ENCODE data around the gene ZFHX3.
A peak's percentile ranks its signal among the peaks of the same experiment; 100 is the strongest.

ZFHX3 gene

DNA sequence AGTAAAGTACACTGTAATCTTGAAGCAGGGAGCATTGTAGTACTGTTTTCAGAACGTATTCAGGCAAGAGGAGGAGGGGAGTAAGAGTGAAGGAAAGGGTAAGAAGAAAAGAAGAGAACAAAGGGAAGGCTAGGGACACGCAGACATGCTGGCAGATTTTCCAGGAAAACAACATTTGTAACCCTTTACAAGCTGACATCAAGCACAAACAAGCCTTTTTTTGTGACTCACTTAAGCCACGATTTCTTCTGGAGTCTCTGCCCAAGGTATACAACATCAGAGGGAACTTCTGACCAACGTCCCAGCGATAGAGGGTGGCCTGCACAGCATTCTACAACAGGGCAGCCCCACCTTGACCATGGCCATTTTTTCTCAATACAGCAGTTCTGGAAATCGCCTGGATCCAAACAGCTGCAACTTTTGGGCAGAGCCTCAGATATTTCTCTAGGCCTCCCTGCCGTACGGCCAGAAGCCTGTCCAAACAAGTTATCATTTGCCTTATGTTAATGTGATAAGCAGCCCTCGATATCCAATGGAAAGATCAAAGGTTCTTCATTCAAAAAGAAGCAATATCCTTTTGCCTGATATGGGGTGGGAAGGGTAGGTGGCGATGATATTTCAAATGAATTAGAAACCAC lies 247.3 kb downstream of the ZFHX3 start:
- no peak for TF ChIP-seq Cebpa-rat (IDR thresholded peaks at IDR 0.05)
- H4K20me1 ChIP-seq: no peaks in the 10 kb centered on the region
- peaks cover 13% of the 10 kb centered on the region for H3K4me1 ChIP-seq
- H3K4me2 ChIP-seq: no peak overlapping the region
- H3K27ac ChIP-seq: no peak overlapping the region
- no peak overlapping the region for H3K9ac ChIP-seq
- H3K27me3 ChIP-seq: no peaks in the 10 kb centered on the region
- no peaks in the 10 kb centered on the region for H3K9me3 ChIP-seq
- peaks cover 34% of the 10 kb centered on the region for H3K36me3 ChIP-seq
- H3K4me3 ChIP-seq: no peak overlapping the region

DNA sequence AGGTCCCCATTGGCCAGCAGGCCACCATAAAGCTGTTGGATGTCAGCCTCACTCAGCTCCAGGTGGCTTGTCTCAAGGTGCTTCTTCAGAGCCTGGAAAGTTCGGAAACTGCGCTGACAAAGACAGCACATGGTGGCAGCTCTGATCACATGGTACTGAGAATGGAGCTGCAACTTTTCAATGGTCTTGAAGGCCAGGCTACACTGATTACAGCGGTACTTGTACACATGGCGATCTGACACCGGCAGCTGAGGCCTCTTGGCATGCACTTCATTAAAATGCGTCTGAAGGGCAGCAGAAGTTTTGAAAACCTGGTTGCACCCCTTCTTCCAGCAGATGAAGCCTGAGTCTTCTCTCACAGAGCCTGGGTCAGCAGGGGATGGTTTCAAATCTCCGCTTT lies 249.7 kb downstream of the ZFHX3 start:
- peaks cover 54% of the 10 kb centered on the region for H3K36me3 ChIP-seq
- H3K27me3 ChIP-seq: no peaks in the 10 kb centered on the region
- H3K4me1 ChIP-seq: peaks cover 13% of the 10 kb centered on the region
- no peak overlapping the region for H3K4me3 ChIP-seq
- H3K9ac ChIP-seq: no peak overlapping the region
- H3K27ac ChIP-seq: no peak overlapping the region
- no peak overlapping the region for H3K4me2 ChIP-seq
- no peaks in the 10 kb centered on the region for H4K20me1 ChIP-seq
- H3K9me3 ChIP-seq: peaks cover 4% of the 10 kb centered on the region; the same call in 1 of the 2 replicates
- no peak for TF ChIP-seq Cebpa-rat (IDR thresholded peaks at IDR 0.05)

DNA sequence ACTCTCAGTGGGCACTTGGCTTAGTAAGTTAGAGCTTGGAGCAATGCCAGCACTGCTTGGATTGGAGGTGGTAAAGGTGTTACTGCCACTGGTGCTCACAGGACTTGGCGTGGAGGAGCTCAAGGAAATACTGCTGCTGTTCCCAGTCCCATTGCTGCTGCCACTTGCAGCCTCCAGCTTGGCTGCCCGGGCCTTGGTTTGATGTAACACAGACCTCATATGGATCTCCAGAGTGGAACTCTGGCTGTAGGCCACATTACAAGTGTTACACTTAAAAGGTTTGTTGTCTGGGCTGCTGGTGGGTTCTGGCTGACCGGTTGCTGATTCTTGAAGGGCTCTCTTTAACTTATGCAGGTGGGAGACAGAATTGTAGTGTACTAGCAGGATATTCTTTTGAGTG lies 250.3 kb downstream of the ZFHX3 start:
- Histone ChIP-seq H3K36me3 (peaks cover 58% of the 10 kb centered on the region), H4K20me1 (no peaks in the 10 kb centered on the region), H3K9me3 (peaks cover 6% of the 10 kb centered on the region; the same call in 1 of the 2 replicates), H3K27me3 (no peaks in the 10 kb centered on the region), H3K4me3 (no peak overlapping the region), H3K27ac (no peak overlapping the region), H3K4me1 (peaks cover 12% of the 10 kb centered on the region), H3K4me2 (no peak overlapping the region), H3K9ac (no peak overlapping the region)
- no peak for TF ChIP-seq Cebpa-rat (IDR thresholded peaks at IDR 0.05)

DNA sequence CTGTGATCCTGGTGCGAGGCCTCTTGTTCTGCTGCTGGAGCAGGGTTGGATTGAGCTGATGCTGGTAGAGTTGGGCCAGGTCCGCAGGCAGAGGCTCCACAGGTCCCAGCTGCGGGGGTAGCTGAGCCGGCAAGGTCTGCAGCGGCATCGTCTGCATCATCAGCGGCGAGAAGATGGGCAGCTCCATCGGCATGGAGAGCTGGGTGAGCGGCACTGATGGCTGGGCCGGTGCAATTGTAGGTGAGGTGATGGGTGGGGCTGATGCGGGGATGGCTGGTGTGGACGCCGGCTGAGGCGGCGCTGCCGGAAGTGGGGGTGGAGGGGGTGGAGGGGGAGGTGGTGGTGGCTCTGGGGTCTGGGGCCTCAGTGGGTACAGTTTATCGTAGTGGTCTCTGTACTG lies 251.7 kb downstream of the ZFHX3 start:
- Histone ChIP-seq H3K9ac (no peak overlapping the region), H3K27me3 (no peaks in the 10 kb centered on the region), H3K4me2 (no peak overlapping the region), H3K36me3 (peaks cover 60% of the 10 kb centered on the region), H3K4me1 (no peaks in the 10 kb centered on the region), H4K20me1 (no peaks in the 10 kb centered on the region), H3K4me3 (no peak overlapping the region), H3K9me3 (peaks cover 11% of the 10 kb centered on the region; the same call in 1 of the 2 replicates), H3K27ac (no peak overlapping the region)
- no peak for TF ChIP-seq Cebpa-rat (IDR thresholded peaks at IDR 0.05)

DNA sequence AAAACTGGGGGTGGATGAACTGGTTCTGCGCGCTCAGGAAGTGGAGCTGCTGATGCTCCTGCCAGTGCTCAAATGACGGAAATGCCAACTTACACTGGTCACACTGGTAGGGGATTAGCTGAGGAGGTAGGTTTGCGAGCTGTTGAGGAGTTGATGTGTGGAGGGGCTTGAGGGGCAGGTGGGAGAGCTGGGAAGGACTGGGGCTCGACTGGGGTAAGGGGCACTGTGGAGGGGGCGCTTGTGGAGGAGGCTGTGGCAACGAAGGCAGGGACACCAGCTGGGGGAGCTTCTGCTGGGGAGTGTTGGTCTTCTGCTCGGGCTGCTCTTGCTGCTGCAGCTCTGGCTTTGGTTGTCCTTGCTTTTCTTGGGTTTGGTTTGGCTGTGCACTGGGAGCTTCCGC lies 252.9 kb downstream of the ZFHX3 start:
- Histone ChIP-seq H3K4me2 (no peak overlapping the region), H3K4me3 (no peak overlapping the region), H3K36me3 (peaks cover 72% of the 10 kb centered on the region), H3K9me3 (peaks cover 22% of the 10 kb centered on the region), H3K27ac (no peak overlapping the region), H4K20me1 (no peaks in the 10 kb centered on the region), H3K27me3 (no peaks in the 10 kb centered on the region), H3K9ac (no peak overlapping the region), H3K4me1 (no peaks in the 10 kb centered on the region)
- TF ChIP-seq Cebpa-rat (IDR thresholded peaks at IDR 0.05): no peak

DNA sequence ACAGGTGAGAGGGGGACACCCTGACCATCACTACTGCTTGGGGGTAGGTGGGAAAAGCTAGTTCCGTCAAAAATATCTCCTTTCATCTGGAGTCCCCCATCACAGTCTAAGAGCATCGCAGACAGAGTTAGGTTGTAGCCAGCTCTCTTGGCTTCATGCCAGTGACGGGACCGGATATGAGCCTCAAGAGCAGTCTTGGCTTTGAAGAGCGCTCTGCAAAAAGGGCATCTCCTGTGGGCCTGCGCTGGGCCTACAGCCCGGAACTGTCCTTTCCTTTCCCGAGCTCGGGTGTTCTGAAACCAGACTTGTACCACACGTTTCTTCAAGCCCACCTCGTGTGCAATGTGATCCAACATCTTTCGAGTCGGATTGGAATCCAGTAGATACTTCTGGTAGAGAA lies 253.6 kb downstream of the ZFHX3 start:
- Histone ChIP-seq H3K4me2 (no peak overlapping the region), H3K27me3 (no peaks in the 10 kb centered on the region), H3K9ac (no peak overlapping the region), H4K20me1 (no peaks in the 10 kb centered on the region), H3K27ac (no peak overlapping the region), H3K4me3 (no peak overlapping the region), H3K4me1 (peaks cover 4% of the 10 kb centered on the region), H3K36me3 (peaks cover 75% of the 10 kb centered on the region), H3K9me3 (peaks cover 29% of the 10 kb centered on the region)
- no peak for TF ChIP-seq Cebpa-rat (IDR thresholded peaks at IDR 0.05)

DNA sequence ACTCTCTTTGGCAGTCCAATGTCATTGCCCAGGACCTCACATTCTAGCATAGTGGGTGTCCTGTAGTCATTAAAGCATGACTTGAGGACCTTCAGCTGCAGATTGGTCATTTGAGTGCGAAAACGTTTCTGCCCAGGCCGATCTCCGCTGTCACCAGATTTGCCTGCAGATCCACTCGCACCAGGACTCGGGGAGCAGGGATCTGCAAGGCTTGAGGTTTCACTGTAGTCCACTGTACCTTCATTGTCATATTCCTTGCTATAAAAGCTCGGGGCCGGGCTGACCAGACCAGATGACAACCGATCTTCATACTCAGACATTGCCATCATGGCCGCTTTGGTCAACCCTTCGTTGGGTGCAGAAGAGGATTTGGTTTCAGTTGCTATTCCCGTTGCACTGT lies 254.2 kb downstream of the ZFHX3 start:
- Histone ChIP-seq H3K4me1 (peaks cover 10% of the 10 kb centered on the region), H3K4me2 (no peak overlapping the region), H4K20me1 (no peaks in the 10 kb centered on the region), H3K4me3 (no peak overlapping the region), H3K9me3 (peaks cover 31% of the 10 kb centered on the region), H3K9ac (no peak overlapping the region), H3K36me3 (peaks cover 75% of the 10 kb centered on the region), H3K27ac (no peak overlapping the region), H3K27me3 (no peaks in the 10 kb centered on the region)
- TF ChIP-seq Cebpa-rat (IDR thresholded peaks at IDR 0.05): no peak

DNA sequence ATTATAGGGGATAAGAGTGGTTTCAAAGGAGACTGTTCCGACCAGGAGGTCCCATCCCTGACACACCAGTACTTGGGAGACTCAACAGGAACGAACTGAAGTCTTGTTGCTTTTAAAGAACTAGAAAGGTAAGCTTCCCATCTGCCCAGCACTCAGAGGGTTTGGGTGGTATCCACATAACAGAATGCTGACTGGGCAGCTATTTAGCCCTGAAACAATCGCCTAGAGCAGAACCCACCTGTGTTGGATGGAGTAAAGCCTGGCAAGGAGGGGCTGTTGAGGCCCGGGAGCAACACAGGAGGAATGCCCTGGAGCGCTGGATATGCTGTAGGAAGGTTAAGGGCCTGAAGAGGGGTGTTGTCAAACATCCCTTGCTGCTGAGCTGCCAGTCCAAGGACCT lies 254.9 kb downstream of the ZFHX3 start:
- Histone ChIP-seq H4K20me1 (no peaks in the 10 kb centered on the region), H3K27me3 (no peaks in the 10 kb centered on the region), H3K4me2 (no peak overlapping the region), H3K27ac (no peak overlapping the region), H3K9me3 (peaks cover 31% of the 10 kb centered on the region), H3K9ac (no peak overlapping the region), H3K4me3 (no peak overlapping the region), H3K4me1 (peaks cover 17% of the 10 kb centered on the region), H3K36me3 (peaks cover 68% of the 10 kb centered on the region)
- no peak for TF ChIP-seq Cebpa-rat (IDR thresholded peaks at IDR 0.05)

DNA sequence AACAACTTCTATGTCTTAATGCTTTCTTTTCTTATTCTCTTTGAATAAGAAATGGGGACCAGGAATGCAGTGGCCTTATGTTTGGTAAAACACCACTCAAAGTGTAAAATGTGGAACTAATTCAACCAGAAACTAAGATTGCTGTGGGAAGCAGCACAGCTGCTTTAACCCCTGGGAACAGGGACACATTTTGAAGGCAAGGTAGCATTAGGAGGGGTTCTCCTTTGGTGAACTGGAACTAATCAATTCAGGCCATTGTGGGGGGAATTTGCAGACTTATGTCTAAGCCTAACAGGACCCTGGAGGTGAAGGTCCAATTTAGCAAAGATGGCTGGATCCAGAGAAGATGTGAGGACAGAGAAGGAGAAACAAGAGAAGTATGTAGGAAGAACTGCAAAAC lies 256.1 kb downstream of the ZFHX3 start:
- peaks cover 22% of the 10 kb centered on the region for H3K4me1 ChIP-seq
- no peak for TF ChIP-seq Cebpa-rat (IDR thresholded peaks at IDR 0.05)
- H3K4me3 ChIP-seq: no peak overlapping the region
- H3K27ac ChIP-seq: no peak overlapping the region
- no peaks in the 10 kb centered on the region for H4K20me1 ChIP-seq
- H3K9me3 ChIP-seq: peaks cover 31% of the 10 kb centered on the region
- no peak overlapping the region for H3K4me2 ChIP-seq
- H3K36me3 ChIP-seq: peaks cover 56% of the 10 kb centered on the region
- H3K9ac ChIP-seq: no peak overlapping the region
- no peaks in the 10 kb centered on the region for H3K27me3 ChIP-seq

DNA sequence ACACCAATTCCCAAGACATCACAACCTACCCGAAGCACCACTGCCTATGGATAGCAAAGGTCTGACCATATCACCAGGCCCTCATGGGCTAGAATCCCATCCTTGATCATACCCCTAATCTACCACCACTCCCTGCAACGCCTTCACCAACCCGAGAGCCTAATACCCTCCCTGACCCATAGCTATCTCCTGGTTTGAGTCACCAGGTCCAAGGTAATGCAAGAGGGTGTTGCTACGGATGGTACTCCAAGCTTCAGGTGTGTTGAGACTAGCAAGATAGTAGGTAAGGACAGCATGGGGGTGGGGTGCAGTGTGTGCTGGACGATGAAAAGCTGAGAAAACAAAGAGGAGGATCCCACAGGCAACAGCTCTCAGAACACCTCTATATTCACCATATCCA lies 258.0 kb downstream of the ZFHX3 start:
- Histone ChIP-seq H3K9ac (no peak overlapping the region), H3K9me3 (peaks cover 31% of the 10 kb centered on the region), H3K4me3 (no peak overlapping the region), H3K36me3 (peaks cover 44% of the 10 kb centered on the region), H3K27ac (no peak overlapping the region), H3K27me3 (no peaks in the 10 kb centered on the region), H3K4me1 (peaks cover 41% of the 10 kb centered on the region), H4K20me1 (no peaks in the 10 kb centered on the region), H3K4me2 (no peak overlapping the region)
- TF ChIP-seq Cebpa-rat (IDR thresholded peaks at IDR 0.05): no peak

DNA sequence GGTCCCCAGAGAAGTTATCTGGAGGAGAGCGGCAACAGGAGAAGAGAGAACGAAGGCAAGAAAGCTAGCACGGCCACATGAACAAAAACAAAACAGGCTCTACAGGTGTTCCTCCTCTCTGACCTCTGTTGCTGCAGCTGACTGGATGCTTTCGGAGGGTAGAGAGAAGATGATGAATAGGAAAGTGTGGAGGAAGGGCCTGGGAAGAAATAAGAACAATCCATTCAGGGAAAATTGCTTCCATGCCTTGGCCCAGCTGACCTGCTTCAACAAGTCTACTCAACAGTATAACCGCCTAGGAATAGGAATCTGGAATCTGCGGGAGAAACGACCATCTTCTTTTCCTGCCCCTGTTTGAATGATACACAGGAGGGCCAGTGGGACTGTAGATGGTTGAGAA lies 258.5 kb downstream of the ZFHX3 start:
- H3K4me3 ChIP-seq: no peak overlapping the region

More for the DNA sequence above, 258.5 kb downstream of the ZFHX3 start:
- Histone ChIP-seq H3K4me1 (peaks cover 42% of the 10 kb centered on the region), H3K27me3 (no peaks in the 10 kb centered on the region), H3K27ac (no peak overlapping the region), H3K4me2 (peak overlapping the region; percentile 78; the same call in 1 of the 2 replicates), H3K9ac (no peak overlapping the region), H3K9me3 (peaks cover 31% of the 10 kb centered on the region), H3K36me3 (peaks cover 39% of the 10 kb centered on the region), H4K20me1 (no peaks in the 10 kb centered on the region)
- no peak for TF ChIP-seq Cebpa-rat (IDR thresholded peaks at IDR 0.05)

All from BLaER1 (cell line).